GM23248 (cell line): ENCODE measurements around the gene BEND7.

ENCODE experiments used
- EZH2 ChIP-seq: fragments of 200-600 bp; sonication (generic); IDR thresholded peaks from 2 replicates; pipeline ENCODE4 v1.6.1; 2018; ENCODE audit warnings: antibody characterized with exemption, mild to moderate bottlenecking; ENCODE audit not compliant: insufficient read depth, poor library complexity, severe bottlenecking
- EZH2phosphoT487 ChIP-seq: fragments of 200-600 bp; sonication (generic); IDR thresholded peaks from 2 replicates; pipeline ENCODE4 v1.6.1; 2018; ENCODE audit warnings: antibody characterized with exemption, moderate library complexity, mild to moderate bottlenecking, low read depth; ENCODE audit not compliant: insufficient read depth

GRCh38 chr10:13396369-13396768 lies 132.4 kb downstream of the BEND7 start:
- TF ChIP-seq EZH2 (no peak), EZH2phosphoT487 (no peak)
